HG03108 (cell line): ENCODE measurements around the gene TARBP2.
"Not testable (repeated sequence)": the region's sequence is repeated elsewhere in the genome, so short reads cannot be mapped to it uniquely, and the experiment has no call there.

Source experiments
- ATAC-seq: cut with Tn5 transposase; IDR thresholded peaks from one replicate; pipeline ENCODE4 v1.9.1; 2021; ENCODE audit warnings: moderate library complexity; ENCODE audit not compliant: unreplicated experiment

Gene TARBP2

DNA sequence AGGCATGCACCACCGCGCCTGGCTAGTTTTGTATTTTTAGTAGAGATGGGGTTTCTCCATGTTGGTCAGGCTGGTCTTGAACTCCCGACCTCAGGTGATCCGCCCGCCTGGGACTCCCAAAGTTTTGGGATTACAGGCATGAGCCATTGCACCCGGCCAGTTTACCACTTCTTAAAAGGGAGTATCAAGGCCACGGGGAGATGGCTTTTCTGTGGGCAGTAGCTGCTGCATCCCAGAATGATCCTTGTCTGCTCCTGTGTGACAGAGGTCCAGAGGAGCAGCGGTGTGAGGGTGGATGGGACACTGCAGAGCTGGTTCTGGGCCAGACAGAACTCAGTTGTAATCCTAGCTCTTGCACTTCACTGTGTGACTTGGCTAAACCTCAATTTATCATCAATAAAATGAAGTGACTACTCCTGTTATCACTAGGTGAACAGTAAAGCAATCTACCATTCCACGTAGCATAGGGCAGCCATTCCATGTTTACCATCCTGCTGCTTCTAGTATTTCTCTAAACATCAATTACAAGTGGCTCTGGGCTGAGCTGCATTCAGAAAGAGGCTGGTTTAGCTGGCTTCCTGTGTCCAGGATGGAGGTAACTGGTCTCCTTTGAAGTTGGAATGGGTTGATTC, 9.2 kb downstream of the TARBP2 start:
- no peak for ATAC-seq

DNA sequence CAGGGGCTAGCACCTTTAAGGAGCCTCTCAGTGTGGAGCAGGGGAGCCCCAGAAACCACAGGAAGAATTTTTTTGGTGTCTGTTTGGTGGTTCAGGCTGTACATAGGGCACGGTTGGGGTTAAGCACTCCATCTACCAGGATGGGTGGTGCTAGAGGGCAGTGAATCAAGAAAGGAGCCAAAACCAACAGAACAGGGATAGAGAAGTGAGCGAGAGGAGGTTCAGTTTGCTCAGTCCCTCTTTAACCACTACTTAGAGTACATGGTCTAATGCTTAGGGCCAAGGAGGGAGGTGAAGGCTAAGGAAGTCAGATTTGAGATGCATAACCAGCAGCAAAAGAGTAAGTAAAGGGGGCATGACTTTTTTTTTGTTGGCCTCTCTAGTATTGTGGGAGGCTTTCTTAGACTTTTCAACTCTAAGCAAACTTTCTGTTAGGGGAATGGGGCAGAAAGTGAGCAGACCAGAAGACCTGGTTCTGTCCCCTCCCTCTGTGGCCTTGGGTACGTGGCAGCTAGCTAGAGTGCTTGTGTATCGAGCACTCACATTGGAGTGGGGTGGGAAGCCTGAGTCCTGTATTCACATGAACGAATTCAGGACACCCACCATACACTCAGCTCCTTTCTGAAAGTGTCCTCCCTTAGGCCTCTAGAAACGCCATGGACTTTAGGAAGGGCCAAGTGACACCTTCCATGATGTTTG, 12.8 kb downstream of the TARBP2 start:
- no peak for ATAC-seq

DNA sequence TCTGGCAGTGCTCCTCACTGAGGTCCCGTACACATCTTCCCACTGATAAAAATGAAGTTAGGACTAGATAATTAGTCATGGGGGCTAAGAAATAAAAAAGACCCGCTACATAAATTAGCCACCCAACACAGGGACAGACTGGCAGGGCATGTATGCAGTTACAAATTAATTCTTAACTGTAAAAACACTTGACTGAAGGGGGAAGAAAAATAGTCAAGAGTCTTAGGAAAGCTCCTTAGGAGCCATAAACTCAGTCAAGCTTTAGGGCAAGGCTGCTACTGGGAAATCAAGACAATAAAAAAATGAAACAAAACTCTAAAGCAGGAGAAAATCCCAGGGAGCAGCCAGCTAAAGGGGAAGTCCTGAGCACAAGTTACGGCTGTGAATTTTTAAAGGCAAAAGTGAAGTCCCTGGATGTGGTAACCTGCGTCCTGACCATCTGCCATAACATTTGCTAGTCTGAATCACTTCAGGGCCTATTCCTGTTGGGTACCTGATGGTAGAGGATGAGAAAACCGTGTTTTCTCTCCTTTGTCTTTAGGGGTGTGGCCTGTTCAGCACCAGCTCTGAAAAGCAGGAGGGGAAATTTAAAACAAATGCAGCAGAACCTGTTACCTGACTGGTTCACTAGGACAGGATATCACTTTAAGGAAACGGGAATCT, 13.7 kb downstream of the TARBP2 start:
- no peak for ATAC-seq

DNA sequence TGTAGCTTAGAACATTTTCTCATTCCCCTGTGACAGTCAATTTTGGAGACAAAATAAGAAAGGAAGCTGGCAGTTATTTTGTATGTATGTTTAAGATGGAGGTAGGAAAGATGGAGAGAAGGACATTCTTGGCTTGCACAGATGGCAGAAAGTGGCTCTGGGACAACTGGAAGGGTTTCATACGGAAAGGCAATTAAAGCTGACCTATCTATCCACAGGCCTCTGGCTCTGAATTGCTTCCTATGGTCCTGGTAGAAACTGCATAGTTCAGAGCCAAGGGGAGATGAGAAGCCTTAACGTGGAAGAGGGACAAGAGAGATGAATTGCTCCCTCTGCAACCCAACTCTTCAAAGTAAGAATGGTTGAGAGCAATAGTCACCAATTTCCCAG, 14.2 kb downstream of the TARBP2 start:
- no peak for ATAC-seq

DNA sequence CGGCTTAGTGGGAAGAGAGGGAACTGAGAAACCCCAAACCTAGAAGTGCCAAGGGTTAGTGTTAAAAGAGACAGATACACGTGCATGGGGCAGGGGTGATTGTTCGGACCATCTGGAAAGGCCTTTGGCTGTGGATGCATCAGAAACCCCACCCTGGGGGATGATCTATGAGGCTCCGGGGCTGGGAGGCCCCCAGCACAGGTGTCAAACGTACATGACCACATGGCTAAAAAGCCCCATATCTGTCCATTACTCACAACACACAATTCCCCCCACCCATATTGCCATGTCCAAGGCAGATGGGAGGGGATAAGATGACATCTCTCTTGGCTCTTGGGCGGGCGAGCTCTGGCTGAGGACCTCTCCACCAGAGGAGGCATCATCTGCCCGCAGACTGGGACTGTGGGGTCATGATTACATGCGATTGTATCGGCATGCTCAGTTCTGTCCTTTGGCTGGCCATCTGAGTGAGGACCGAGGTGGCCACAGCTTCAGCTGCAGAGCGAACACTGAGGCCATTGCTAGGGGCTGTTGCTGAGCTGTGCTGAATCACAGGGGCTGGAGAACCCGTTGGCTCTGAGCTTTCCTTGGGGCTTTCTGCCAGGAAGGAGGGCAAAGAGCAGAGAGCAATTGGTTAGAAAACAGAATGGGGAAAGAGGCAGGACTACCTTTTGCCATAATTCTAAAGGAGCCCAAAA, 15.8 kb downstream of the TARBP2 start:
- no peak for ATAC-seq

DNA sequence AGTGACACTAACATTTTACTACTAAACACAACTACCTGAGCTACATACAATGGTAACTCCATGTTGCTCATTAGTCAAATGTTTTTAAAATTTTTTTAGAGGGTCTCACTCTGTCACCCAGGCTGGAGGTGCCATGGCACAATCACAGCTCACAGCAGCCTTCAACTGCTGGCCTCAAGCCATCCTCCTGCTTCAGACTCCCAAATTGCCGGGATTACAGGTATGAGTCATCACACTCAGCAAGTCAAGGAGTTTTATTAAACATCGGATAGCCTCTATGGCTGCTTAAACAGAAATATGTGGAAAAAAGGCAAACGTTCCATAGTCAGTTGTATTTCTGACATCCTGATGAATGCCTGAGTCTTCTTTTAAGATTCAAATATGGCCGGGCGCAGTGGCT, 17.3 kb downstream of the TARBP2 start:
- ATAC-seq = no peak

DNA sequence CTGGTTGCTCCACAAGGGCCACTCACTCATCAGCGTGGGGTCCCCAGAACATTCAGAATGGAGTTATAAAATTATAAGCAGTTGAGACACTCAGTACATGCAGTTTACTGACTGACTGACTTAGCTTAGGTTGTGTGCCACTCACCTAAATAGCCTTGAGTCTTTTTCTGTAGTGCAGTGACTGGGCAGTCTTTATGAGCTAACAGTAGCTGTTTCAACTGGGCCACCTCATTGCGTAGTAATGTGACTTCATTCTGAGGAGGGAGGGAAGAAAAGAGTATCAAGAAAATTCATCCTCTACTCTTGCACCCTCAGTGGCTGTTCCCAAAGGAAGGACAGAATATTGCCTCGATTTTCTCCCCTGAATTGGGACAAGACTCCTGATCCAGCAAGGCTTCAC, 22.0 kb downstream of the TARBP2 start:
- no peak for ATAC-seq

DNA sequence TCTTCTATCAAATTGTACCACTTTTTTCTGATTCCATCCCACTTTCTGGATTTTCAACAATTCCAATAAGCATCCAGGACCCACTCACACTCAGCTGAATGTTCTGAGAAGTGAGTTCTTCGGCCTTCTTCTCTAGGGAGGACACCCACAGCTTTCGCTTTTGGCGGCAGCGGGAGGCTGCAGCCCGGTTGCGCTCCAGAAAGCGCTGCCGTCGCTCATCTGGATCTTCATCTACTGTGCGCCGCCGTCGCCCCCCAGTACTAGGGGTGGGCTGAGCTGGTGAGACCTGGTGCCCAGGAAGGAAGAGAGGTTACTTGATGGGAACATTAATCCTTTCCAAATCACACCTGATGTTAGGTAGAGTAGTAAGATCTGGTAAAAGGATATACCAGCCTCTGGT, 23.4 kb downstream of the TARBP2 start:
- ATAC-seq = no peak

DNA sequence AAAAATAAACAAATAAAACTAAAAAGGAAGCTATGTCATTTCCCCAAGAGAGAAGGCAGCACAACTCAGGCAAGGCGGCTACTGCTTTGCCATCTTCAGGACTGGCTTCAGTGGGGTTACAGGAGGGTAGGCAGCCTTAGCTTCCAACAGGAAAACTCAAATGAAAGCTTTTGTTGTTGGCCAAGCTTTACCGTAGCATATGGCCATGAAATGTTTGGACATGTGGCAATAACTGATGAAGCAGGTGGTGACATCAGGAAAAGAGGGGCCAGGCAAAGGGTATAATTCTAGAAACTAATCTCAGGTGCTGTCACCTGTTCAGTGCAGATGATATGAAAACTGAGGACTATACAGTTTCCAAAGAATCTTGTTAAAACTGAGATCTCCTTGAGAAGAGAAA, 29.0 kb downstream of the TARBP2 start:
- no peak for ATAC-seq

DNA sequence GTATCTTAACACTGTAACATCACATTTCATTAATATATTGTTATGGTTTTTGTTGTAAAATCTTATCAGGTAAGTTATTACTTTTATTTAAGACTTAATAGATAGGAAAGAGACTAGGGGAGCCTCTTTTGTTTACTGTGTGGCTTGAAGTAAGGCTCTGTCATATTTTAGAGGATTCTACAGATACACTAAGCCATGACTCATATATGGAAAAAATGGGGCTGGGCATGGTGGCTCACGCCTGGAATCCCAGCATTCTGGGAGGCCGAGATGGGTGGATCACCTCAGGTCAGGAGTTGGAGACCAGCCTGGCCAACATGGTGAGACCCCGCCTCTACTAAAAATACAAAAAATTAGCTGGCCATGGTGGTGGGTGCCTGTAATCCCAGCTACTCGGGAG, 29.8 kb downstream of the TARBP2 start:
- ATAC-seq = no peak

DNA sequence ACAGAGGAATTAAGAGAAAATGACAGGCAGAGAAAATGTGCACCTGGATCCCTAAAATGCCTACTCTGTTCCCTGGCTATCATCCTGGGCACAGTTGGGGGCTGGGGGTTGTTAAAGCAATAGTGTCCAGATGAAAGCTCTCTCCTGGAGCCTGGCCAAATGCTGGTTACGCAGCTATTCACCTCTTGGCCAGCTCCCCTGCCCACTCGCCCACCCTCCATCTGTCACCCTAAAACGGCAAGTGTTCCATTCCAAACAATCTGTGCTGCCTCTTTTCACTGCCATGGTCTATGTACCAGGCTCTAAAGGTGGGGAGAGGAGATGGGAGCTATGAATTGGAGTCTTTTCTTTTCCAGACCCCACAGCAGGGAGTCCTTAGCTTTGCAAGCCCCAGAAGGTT, 30.9 kb downstream of the TARBP2 start:
- ATAC-seq = no peak

DNA sequence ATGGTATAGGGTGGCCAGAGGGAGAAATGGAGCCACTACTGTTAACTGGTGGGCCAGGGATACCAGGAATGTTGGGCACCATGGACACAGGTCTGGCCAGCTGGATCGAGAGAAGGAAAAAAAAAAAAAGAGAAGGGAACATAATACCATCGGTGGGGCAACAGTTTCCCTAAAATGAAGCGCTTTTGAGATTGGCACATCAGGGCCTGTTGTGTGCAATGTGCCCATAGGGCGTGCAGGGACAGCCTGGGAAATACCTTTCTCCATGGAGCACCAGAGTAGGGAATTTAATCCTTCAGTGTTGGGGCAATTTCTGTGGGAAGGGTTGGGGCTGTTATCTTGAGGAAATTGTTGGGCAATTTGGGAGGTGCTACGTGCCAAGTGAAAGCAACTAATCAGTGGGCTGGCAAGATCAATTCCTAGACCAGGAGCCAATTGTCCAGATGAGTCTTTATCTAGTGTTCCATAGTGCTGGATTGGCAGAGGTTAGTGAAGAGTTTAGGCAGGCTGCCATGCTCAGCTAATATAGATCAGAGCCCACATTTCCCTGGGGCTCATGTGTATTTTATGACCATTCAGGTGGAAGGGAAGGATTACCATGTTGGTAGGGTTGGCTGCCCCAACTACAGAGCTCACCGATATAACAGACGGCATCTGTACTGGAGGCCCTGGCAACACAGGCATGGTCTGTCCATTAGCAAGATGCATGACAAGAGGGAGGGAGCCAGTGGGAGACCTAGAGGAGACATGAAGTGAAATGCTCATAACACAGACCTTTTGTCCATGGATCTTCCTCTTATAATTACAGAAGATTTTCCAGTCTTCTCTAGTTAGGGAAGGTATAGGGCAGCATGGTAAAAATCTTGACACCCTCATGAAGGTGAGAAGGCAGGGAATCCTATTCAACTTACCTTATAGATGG, 31.7 kb downstream of the TARBP2 start:
- no peak for ATAC-seq

DNA sequence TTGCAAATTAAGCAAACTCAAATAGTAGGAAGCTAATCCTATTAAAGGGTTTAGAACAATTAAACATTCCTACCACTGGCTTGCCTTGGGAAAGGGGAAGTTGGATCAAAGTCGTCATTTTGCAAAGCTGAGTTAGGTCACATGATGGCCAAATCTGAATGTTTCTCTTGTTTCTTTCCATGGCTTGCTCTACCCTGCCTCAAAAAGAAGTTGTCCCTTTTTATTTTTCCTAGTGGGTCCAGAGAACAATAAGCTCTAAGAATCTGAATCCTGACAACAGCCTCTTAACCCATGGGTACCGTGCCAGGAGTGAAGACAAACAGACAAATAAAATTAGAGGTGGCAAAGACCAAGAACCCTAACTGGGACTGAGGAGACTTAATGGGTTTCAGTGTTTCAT, 32.4 kb downstream of the TARBP2 start:
- ATAC-seq = no peak

DNA sequence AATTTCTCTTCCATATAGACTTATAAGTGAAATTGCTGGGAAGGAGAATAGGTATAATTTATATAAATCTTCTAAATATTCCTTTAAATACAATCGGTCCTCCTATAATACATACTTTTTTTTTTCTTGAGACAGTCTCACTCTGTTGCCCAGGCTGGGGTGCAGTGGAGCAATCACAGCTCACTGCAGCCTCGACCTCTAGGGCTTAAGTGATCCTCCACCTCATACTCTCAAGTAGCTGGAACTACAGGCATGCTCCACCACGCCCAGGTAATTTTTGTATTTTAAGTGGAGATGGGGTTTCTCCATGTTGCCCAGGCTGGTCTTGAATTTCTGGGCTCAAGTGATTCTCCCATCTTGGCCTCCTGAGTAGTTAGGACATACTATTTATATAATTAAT, 35.9 kb downstream of the TARBP2 start:
- no peak for ATAC-seq

DNA sequence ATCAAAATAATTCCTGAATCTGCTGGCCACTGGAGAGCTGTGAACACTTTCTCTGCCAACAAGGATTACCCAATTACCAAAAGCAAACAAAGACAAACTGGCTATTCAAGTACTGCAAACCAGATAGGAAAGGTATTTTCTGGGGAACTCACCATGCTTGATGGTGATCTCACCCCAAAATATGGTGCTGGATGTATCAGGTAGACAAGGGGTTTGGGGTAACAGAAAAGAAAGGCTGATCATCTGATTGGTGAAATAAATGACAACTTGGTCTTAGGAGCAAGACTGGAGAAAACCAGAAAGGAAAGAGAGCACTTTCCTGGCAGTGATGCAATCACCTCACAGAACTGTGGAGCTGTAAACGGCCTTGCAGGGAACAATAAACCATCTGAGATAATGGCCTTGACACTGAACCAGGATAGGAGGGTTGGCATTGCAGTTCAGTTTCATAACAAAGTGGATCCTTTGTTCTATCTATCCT, 37.2 kb downstream of the TARBP2 start:
- no peak for ATAC-seq

DNA sequence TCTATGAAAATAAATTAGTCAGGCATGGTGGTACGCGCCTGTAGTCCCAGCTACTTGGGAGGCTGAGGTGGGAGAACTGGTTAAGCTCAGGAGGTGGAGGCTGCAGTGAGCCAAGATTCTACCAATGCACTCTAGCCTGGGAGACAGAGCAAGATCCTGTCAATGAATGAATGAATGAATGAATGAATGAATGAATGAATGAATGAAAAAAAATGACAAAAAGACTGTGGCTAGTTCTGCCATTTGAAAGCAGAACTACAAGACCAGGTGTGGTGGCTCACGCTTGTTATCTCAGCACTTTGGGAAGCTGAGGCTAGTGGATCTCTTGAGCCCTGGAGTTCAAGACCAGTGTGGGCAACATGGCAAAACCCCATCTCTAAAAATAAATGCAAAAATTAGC, 38.4 kb downstream of the TARBP2 start:
- no peak for ATAC-seq

DNA sequence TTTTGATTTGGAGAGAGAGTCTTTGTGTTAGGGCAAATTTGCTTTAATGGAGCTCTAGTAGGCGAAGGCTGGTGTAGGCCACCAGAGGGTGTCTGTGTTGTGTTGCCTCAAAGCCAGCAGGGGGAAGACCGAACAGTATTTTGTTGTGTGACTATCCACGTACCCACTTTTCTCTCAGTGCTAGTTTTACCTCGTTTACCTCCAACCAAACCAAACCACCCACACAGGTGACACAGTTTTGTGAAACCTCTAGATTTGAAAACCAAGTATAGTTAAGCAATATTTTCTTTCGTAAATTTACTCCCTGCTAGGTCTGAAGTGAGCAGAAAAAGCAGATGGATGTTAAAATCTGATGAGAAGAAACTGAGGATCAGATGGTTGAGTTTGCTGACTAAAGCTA, 42.5 kb downstream of the TARBP2 start:
- peak; percentile 88 for ATAC-seq

DNA sequence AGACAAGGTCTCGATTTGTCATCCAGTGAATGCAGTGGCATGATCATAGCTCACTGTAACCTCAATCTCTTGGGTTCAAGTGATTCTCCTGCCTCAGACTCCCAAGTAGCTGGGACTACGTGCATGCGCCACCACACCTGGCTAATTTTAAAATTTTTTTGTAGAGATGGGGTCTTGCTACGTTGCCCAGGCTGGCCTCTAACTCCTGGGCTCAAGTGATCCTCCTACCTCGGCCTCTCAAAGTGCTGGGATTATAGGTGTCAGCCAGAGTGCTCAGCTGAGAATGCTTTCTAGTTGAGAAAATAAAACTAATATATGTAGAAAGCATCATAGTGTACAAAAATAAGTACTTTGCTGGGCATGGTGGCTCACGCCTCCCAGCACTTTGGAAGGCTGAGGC, 47.3 kb downstream of the TARBP2 start:
- not testable (repeated sequence) for ATAC-seq

DNA sequence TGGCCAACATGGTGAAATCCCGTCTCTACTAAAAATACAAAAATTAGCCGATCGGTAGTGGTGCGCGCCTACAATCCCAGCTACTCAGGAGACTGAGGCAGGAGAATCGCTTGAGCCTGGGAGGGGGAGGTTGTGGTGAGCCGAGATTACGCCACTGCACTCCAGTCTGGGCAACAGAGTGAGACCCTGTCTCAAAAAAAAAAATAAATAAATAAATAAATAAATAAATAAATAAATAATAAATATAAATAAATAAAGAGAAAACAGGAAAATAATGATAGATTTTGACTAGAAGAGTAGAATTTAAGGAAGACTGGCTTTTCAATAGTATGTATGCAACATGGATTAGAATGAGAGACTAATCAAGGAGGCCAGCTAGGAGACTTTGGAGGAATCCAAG, 49.0 kb downstream of the TARBP2 start:
- ATAC-seq = not testable (repeated sequence)

DNA sequence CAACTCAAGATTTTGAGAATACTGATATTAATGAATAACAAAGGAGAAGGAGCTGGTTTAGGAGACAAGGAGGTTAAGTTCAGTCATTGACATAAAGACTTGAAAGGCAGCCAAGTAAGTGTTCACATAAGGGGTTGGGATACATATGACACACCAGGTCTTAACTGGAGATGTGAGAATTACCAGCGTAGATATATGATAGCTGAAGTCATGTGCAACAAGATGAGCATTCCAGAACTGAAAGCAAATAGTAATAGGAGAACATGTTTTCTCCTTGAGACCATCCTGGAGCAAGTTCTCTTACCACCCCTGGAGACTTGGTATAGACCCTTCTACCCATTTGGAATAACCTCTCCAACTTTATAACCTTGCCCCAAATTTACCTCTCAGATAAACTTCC, 49.5 kb downstream of the TARBP2 start:
- ATAC-seq = no peak

DNA sequence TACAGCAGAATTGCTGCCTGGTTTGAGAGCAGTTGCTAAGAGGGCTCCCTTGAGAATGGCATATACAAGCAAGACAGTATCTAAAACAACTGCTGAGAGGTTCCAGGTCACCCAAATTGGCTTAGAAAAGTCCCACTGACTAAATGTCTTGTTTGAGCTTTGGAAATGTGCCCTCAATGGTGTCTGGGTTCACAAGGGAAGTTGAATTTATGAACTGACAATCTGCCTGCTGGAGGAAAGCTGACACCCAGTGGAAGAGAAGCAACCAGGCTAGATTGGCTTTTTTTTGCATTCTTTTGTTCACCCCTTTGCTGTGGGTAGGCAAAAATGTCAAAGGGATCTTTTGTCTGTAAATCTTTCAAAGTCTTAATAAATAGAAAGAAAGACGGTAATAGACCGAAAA, 50.8 kb downstream of the TARBP2 start:
- no peak for ATAC-seq
